Suprapubic skin (tissue), 4 donors: ENCODE measurements around the gene SEMA6A. TPM values are rescaled to one million over a fixed set of nuclear protein-coding genes. Genes with fewer than 3 reads are reported as not detected.
"Not testable (repeated sequence)": the region's sequence is repeated elsewhere in the genome, so short reads cannot be mapped to it uniquely, and the experiment has no call there.

Source experiments
- DNase-seq, 2 donors: peaks; one replicate each; pipeline ENCODE4 v3.0.0-alpha.2; 2019; ENCODE audit warnings: low spot score in 2 of 2
- H3K27ac ChIP-seq: fragments of 200-600 bp; sonication (generic); one replicate; pipeline ENCODE4 v1.5.1; 2019
- H3K27me3 ChIP-seq: fragments of 200-600 bp; sonication (generic); one replicate; pipeline ENCODE4 v1.5.1; 2019
- H3K36me3 ChIP-seq: fragments of 200-600 bp; sonication (generic); one replicate; pipeline ENCODE4 v1.5.1; 2019
- H3K4me1 ChIP-seq: fragments of 200-600 bp; sonication (generic); one replicate; pipeline ENCODE4 v1.5.1; 2019
- H3K4me3 ChIP-seq: fragments of 200-600 bp; sonication (generic); one replicate; pipeline ENCODE4 v1.5.1; 2019; ENCODE audit warnings: mild to moderate bottlenecking
- H3K9me3 ChIP-seq: fragments of 200-600 bp; sonication (generic); one replicate; pipeline ENCODE4 v1.5.1; 2019
- EP300 ChIP-seq: sonication (generic); formaldehyde crosslinking; IDR thresholded peaks from one replicate; pipeline ENCODE4 v1.6.1; 2017; ENCODE audit warnings: antibody characterized with exemption
- POLR2A ChIP-seq, 2 donors: fragments of 450-650 bp; IDR thresholded peaks; one replicate each; pipeline ENCODE4 v1.6.1; 2017; ENCODE audit warnings: antibody characterized with exemption in 2 of 2, mild to moderate bottlenecking in 2 of 2, moderate library complexity in 2 of 2
- POLR2AphosphoS5 ChIP-seq, 3 donors: sonication (generic); formaldehyde crosslinking; IDR thresholded peaks; one replicate each; pipeline ENCODE4 v1.6.1; 2017; ENCODE audit warnings: antibody characterized with exemption in 3 of 3
- WGBS: methylation state at CpG from one replicate; pipeline ENCODE4 v1.1.5; 2018; 5-methylcytosine and 5-hydroxymethylcytosine counted together
- total RNA-seq, 4 donors: library from RNA; depleted of rRNA; stranded (reverse); fragments of >200 nt; gene quantifications; one replicate each; pipeline ENCODE4 v1.1.0, GENCODE V29; 2016
- TF ChIP-seq, protein P1 (sequence below), 2 donors: fragments of 200-600 bp in 1 of 2; fragments of 450-650 bp in 1 of 2; sonication (generic) in 1 of 2; IDR thresholded peaks; one replicate each; pipeline ENCODE4 v1.5.1; 2016 to 2019; ENCODE audit warnings: antibody characterized with exemption in 2 of 2, mild to moderate bottlenecking in 1 of 2, moderate library complexity in 1 of 2

SEMA6A gene
- total RNA-seq, 4 donors from 2014 or later: 7.4 to 27.8 (median 15.5) TPM

DNA sequence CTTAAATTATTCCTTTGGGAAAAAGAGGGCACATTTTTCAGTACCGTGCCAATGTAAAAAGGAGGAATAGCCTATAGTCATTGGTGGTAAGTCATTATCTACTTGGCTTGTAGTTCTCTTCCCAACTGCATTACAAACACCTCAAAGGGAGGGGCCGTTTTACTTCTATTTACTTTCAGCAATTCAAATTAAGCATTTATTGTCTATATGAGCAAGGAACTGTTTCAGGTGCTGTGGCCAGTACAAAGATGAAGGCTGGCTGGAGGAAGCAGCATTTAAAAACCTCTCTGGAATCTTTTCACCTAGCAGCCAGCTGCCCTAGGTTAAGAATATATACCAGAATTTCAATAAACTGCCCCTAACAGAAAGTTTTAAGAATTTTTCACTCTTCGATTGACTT is 48.9 kb downstream of the SEMA6A start:
- TF ChIP-seq EP300: no peak
- TF ChIP-seq POLR2AphosphoS5 (IDR thresholded peaks at IDR 0.05): no peak
- TF ChIP-seq, protein P1, sequence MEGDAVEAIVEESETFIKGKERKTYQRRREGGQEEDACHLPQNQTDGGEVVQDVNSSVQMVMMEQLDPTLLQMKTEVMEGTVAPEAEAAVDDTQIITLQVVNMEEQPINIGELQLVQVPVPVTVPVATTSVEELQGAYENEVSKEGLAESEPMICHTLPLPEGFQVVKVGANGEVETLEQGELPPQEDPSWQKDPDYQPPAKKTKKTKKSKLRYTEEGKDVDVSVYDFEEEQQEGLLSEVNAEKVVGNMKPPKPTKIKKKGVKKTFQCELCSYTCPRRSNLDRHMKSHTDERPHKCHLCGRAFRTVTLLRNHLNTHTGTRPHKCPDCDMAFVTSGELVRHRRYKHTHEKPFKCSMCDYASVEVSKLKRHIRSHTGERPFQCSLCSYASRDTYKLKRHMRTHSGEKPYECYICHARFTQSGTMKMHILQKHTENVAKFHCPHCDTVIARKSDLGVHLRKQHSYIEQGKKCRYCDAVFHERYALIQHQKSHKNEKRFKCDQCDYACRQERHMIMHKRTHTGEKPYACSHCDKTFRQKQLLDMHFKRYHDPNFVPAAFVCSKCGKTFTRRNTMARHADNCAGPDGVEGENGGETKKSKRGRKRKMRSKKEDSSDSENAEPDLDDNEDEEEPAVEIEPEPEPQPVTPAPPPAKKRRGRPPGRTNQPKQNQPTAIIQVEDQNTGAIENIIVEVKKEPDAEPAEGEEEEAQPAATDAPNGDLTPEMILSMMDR (IDR thresholded peaks at IDR 0.05): no peak
- no peak for TF ChIP-seq POLR2A (IDR thresholded peaks at IDR 0.05)
- Histone ChIP-seq H3K4me1 (peaks cover 5% of the 10 kb centered on the region), H3K9me3 (no peaks in the 10 kb centered on the region), H3K4me3 (no peak overlapping the region), H3K36me3 (no peaks in the 10 kb centered on the region), H3K27ac (no peak overlapping the region), H3K27me3 (no peaks in the 10 kb centered on the region)
- 84% methylated on average over 3 of the region's 3 CpGs for WGBS
- DNase-seq: no peak

DNA sequence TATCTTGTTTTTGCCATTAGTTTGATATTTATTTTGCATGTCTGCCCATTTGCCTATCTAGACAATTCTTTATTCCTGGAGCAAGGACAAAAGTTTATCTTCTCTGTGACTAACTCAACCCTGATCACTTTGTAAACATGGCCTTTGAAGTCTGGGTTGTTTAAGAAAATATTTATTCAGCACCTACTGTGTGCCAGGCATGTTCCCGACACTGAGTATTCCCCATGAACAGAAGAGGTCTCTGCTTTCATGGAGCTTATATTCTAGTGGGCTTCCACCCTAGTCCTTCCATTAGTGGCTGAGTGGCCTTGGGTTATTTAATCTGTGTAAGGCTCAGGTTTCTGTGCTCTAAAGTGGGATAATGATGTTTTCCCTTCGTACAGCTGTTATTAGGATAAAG is 49.7 kb downstream of the SEMA6A start:
- Histone ChIP-seq H3K36me3 (no peaks in the 10 kb centered on the region), H3K27me3 (no peaks in the 10 kb centered on the region), H3K4me1 (peaks cover 5% of the 10 kb centered on the region), H3K4me3 (no peak overlapping the region), H3K9me3 (no peaks in the 10 kb centered on the region), H3K27ac (no peak overlapping the region)
- DNase-seq: no peak
- TF ChIP-seq POLR2AphosphoS5 (IDR thresholded peaks at IDR 0.05) (no peak), EP300 (no peak), POLR2A (IDR thresholded peaks at IDR 0.05) (no peak)
- TF ChIP-seq, protein P1 (IDR thresholded peaks at IDR 0.05): no peak
- 90% methylated on average over 2 of the region's 2 CpGs for WGBS

DNA sequence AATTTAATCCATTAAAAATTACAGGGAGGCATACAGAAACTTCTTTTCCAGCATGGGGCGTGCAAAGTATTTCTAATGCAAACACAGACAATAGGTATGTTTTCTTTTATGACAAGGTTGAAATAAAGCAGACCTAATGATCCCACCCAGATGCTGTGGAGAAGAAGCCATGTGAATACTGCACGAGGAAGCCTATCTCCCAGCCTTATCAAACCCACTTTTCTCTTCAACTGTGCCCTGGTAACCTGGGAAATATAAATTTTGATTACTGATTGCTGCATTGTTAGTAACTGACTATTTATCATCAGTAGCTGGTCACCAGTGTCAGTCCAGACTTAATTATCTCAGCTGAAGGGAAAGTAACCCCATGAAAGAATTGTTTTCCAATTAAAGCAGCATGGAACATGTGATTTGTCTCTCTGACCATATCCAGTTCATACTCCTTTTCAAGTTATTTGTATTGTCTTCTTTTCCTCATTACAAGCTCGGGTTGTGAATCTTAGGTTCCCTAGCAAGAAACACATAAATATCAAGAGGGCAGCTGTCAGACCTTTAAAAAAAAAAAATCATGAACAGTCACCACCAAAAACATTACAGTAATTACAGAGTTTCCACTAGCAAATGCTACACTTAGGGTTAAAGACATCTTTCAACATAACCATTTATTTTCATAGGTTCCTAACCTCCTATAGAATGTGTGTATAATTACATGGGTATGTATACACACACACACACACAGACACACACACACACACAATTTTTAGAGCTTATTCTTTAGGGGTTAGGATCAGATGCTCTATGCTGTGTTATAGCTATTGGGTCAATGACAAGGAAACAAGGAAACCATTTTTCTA is 50.3 kb downstream of the SEMA6A start:
- Histone ChIP-seq H3K4me1 (no peaks in the 10 kb centered on the region), H3K27ac (no peak overlapping the region), H3K36me3 (no peaks in the 10 kb centered on the region), H3K27me3 (no peaks in the 10 kb centered on the region), H3K9me3 (no peaks in the 10 kb centered on the region), H3K4me3 (no peak overlapping the region)
- TF ChIP-seq EP300: no peak
- TF ChIP-seq POLR2A (IDR thresholded peaks at IDR 0.05): no peak
- no peak for TF ChIP-seq POLR2AphosphoS5 (IDR thresholded peaks at IDR 0.05)
- TF ChIP-seq, protein P1 (IDR thresholded peaks at IDR 0.05): no peak
- WGBS: 84% methylated on average over 3 of the region's 3 CpGs
- DNase-seq: no peak

DNA sequence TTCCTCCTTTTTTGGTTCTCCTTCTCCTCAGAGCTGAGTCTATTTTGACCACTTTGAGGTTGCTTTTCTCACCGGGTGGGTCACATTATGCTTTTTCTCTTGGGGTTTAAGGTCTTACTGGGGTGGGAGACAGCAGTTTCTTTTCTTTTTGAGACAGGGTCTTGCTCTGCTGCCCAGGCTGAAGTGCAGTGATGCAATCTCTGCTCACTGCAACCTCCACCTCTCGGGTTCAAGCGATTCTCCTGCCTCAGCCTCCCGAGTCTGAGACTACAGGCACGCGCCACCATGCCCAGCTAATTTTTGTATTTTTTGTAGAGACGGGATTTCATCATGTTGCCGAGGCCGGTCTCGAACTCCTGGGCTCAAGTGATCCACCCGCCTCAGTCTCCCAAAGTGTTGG is 51.4 kb downstream of the SEMA6A start:
- WGBS: 99% methylated on average over 11 of the region's 11 CpGs
- not testable (repeated sequence) for H3K9me3 ChIP-seq, H3K4me1 ChIP-seq, H3K27ac ChIP-seq, H3K36me3 ChIP-seq, H3K4me3 ChIP-seq, H3K27me3 ChIP-seq, DNase-seq

DNA sequence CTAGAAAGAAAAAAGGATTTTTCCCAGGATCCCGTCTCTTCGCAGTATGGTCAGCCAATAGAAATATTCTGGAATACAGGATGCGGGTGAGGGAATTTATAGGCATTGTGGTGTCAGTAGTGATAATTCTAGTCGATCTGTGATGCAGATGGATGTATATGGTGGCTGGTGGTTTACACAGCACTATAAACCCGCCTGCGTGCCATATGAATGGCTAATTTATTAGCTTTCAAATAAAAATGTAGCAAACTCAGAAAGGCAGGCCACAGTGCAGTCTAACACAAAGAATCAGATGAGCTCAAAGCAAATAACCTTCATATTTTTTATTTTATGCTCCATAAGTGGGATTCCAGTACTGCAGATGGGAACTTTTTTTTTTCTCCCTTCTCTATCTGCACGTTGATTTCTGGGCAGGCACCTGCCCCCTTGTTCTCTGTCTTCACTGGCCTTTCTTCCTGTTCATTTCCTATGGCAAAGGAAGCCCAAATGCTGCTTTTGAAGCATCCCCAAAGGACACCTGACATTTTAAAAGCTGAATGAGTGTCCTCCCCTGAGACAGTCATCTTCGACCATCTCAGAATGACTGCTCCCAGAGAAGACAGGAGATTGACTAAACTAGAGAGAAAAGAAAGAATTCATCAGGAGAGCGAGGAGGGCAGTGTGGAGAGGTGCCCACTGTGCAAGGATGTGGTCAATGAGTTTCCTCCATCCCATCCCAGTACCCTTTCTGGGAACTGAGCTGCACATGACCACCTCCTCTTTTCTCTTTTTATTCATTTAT is 52.1 kb downstream of the SEMA6A start:
- Histone ChIP-seq H3K27ac (no peak overlapping the region), H3K9me3 (no peaks in the 10 kb centered on the region), H3K4me1 (peaks cover 16% of the 10 kb centered on the region), H3K27me3 (no peaks in the 10 kb centered on the region), H3K36me3 (no peaks in the 10 kb centered on the region), H3K4me3 (no peak overlapping the region)
- no peak for DNase-seq
- TF ChIP-seq EP300 (no peak), POLR2AphosphoS5 (IDR thresholded peaks at IDR 0.05) (no peak), POLR2A (IDR thresholded peaks at IDR 0.05) (no peak)
- TF ChIP-seq, protein P1 (IDR thresholded peaks at IDR 0.05): no peak
- WGBS: 79% methylated on average over 9 of the region's 9 CpGs
